GM23248 (cell line): ENCODE measurements around the gene TLE4.

Experiments
- EZH2 ChIP-seq: fragments of 200-600 bp; sonication (generic); IDR thresholded peaks from 2 replicates; pipeline ENCODE4 v1.6.1; 2018; ENCODE audit warnings: antibody characterized with exemption, mild to moderate bottlenecking; ENCODE audit not compliant: insufficient read depth, poor library complexity, severe bottlenecking
- EZH2phosphoT487 ChIP-seq: fragments of 200-600 bp; sonication (generic); IDR thresholded peaks from 2 replicates; pipeline ENCODE4 v1.6.1; 2018; ENCODE audit warnings: antibody characterized with exemption, moderate library complexity, mild to moderate bottlenecking, low read depth; ENCODE audit not compliant: insufficient read depth

DNA sequence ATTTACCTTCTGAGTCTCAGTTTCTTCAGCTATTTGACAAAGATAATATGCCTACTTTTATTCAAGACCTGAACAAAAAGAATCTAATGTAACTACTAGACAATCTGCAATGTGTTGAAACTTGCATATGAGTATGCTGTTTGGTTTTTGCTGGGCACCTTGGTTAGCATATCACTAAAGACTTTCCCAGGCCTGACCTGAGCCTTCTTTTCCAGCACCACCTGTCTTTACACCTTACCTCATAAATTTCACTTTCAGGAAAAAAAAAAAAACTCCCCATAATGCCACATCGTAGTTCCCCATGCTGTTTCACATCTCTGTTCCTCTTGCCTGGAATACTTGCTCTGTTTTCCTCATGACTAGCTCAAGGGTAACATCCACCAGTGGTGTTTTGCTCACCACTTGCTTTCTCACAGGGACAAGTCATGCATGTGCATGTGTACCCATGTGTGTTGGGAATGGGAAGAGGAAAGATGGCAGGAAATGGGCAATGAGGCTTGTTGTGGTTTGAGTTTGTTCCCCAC, 45.6 kb upstream of the TLE4 start:
- TF ChIP-seq EZH2phosphoT487 (no peak), EZH2 (no peak)
